Measurements from ENCODE around the gene RMDN2. TPM values are rescaled to one million over a fixed set of nuclear protein-coding genes. Genes with fewer than 3 reads are reported as not detected.
A peak's percentile ranks its signal among the peaks of the same experiment; 100 is the strongest.

RMDN2 gene
- total and polyA plus RNA-seq, 8 donors: 1.8 to 21.9 (median 2.7) TPM

GRCh38 chr2:37918742-37919186 is 6.3 kb upstream of the RMDN2 start:
- Histone ChIP-seq H3K4me3 (no peak overlapping the region), H3K27me3 (no peaks in the 10 kb centered on the region), H3K36me3 (no peaks in the 10 kb centered on the region), H3K4me1 (peaks cover 0 to 14% (median 9%) of the 10 kb centered on the region in 4 donors), H3K9me3 (no peaks in the 10 kb centered on the region), H3K27ac (no peak overlapping the region)
- intact Hi-C loops (cut with DNase I; ENCODE audit: low total_unique reads): no loop called here
- peak in 1 of 2 donors; percentile 26 for DNase-seq
- no peak for TF ChIP-seq POLR2AphosphoS5 (IDR thresholded peaks at IDR 0.05)
- no peak for TF ChIP-seq CTCF (IDR thresholded peaks at IDR 0.05)
- TF ChIP-seq EP300 (IDR thresholded peaks at IDR 0.05): no peak
- no peak for TF ChIP-seq POLR2A (IDR thresholded peaks at IDR 0.05)

GRCh38 chr2:37919631-37920032 is 5.5 kb upstream of the RMDN2 start:
- H3K4me1 ChIP-seq: peaks cover 4 to 22% (median 13%) of the 10 kb centered on the region in 4 donors
- no peaks in the 10 kb centered on the region for H3K27me3 ChIP-seq
- H3K4me3 ChIP-seq: no peak overlapping the region
- intact Hi-C loops (cut with DNase I; ENCODE audit: low total_unique reads): no loop called here
- TF ChIP-seq CTCF (IDR thresholded peaks at IDR 0.05) (no peak), POLR2AphosphoS5 (IDR thresholded peaks at IDR 0.05) (no peak), EP300 (IDR thresholded peaks at IDR 0.05) (no peak), POLR2A (IDR thresholded peaks at IDR 0.05) (no peak)
- peak in 1 of 2 donors; percentile 63 for DNase-seq
- 58 to 79% (median 78%) methylated on average over 2 of the region's 2 CpGs for WGBS, 5 donors
- H3K9me3 ChIP-seq: no peaks in the 10 kb centered on the region
- no peak overlapping the region for H3K27ac ChIP-seq
- no peaks in the 10 kb centered on the region for H3K36me3 ChIP-seq

- no peaks in the 10 kb centered on the region for H3K9me3 ChIP-seq
- intact Hi-C loops (cut with DNase I; ENCODE audit: low total_unique reads): no loop called here
- no peaks in the 10 kb centered on the region for H3K27me3 ChIP-seq
- no peak for TF ChIP-seq POLR2AphosphoS5 (IDR thresholded peaks at IDR 0.05)
- no peak for TF ChIP-seq POLR2A (IDR thresholded peaks at IDR 0.05)
- TF ChIP-seq EP300 (IDR thresholded peaks at IDR 0.05): no peak
- no peak for TF ChIP-seq CTCF (IDR thresholded peaks at IDR 0.05)
- no peak overlapping the region for H3K4me3 ChIP-seq
- H3K27ac ChIP-seq: no peak overlapping the region
- H3K36me3 ChIP-seq: no peaks in the 10 kb centered on the region
- peak in 1 of 2 donors; percentile 53 for DNase-seq
- WGBS, 5 donors: 68 to 79% (median 77%) methylated on average over 5 of the region's 5 CpGs
- H3K4me1 ChIP-seq: peaks cover 4 to 25% (median 14%) of the 10 kb centered on the region in 4 donors
These were observed 4.5 kb upstream of the RMDN2 start for GRCh38 chr2:37920570-37920969.

DNA sequence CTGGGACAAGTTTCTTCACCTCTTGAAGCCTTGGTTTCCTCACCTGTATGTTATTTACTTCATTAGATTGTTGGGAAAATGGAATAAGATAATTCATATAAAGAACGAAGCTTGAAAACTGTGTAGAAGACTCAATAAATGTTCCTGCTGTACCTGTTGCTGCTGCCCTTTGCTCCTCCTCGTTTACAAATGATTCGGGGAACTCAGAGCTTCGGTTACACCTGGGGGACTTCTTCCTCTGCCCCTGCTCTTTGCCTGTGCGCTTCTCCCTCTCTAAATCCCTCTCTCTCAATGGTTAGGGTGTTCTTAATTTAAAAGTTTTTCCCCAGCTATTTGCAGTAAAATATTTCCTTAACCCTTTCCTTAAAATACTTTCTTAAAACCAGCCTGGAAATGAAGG is 3.3 kb upstream of the RMDN2 start:
- intact Hi-C loops (cut with DNase I; ENCODE audit: low total_unique reads): no loop called here

More for the DNA sequence above, 3.3 kb upstream of the RMDN2 start:
- no peaks in the 10 kb centered on the region for H3K9me3 ChIP-seq
- H3K36me3 ChIP-seq: no peaks in the 10 kb centered on the region
- H3K4me1 ChIP-seq: peaks cover 0 to 31% (median 17%) of the 10 kb centered on the region in 4 donors
- TF ChIP-seq CTCF (IDR thresholded peaks at IDR 0.05) (no peak), EP300 (IDR thresholded peaks at IDR 0.05) (no peak), POLR2AphosphoS5 (IDR thresholded peaks at IDR 0.05) (no peak), POLR2A (IDR thresholded peaks at IDR 0.05) (no peak)
- 45 to 69% (median 55%) methylated on average over 5 of the region's 5 CpGs for WGBS, 5 donors
- no peaks in the 10 kb centered on the region for H3K27me3 ChIP-seq
- DNase-seq: no peak
- no peak overlapping the region for H3K4me3 ChIP-seq
- H3K27ac ChIP-seq: no peak overlapping the region
